ENCODE results near the gene HDAC7.
A peak's percentile ranks its signal among the peaks of the same experiment; 100 is the strongest.

HDAC7 gene

GRCh38 chr12:47799357-47799955 is 20.2 kb downstream of the HDAC7 start:
- TF ChIP-seq CTCF (IDR thresholded peaks at IDR 0.05; ENCODE audit: borderline replicate concordance, insufficient read depth, low read depth, low read length) = no peak
- H3K4me3 ChIP-seq (ENCODE audit: low read depth, low read length) = no peak overlapping the region

- no peak overlapping the region for H3K4me3 ChIP-seq (ENCODE audit: low read depth, low read length)
- TF ChIP-seq CTCF (IDR thresholded peaks at IDR 0.05; ENCODE audit: borderline replicate concordance, insufficient read depth, low read depth, low read length) = no peak
These were observed 21.2 kb downstream of the HDAC7 start for GRCh38 chr12:47798382-47798948.

GRCh38 chr12:47797441-47797840 is 22.3 kb downstream of the HDAC7 start:
- no peak overlapping the region for H3K4me3 ChIP-seq (ENCODE audit: low read depth, low read length)
- peak; percentile 68 for TF ChIP-seq CTCF (IDR thresholded peaks at IDR 0.05; ENCODE audit: borderline replicate concordance, insufficient read depth, low read depth, low read length)

GRCh38 chr12:47795814-47796411 is 23.8 kb downstream of the HDAC7 start:
- no peak overlapping the region for H3K4me3 ChIP-seq (ENCODE audit: low read depth, low read length)
- TF ChIP-seq CTCF (IDR thresholded peaks at IDR 0.05; ENCODE audit: borderline replicate concordance, insufficient read depth, low read depth, low read length) = no peak

GRCh38 chr12:47795121-47795813 is 24.4 kb downstream of the HDAC7 start:
- H3K4me3 ChIP-seq (ENCODE audit: low read depth, low read length) = no peak overlapping the region
- no peak for TF ChIP-seq CTCF (IDR thresholded peaks at IDR 0.05; ENCODE audit: borderline replicate concordance, insufficient read depth, low read depth, low read length)

- TF ChIP-seq CTCF (IDR thresholded peaks at IDR 0.05; ENCODE audit: borderline replicate concordance, insufficient read depth, low read depth, low read length) = no peak
- H3K4me3 ChIP-seq (ENCODE audit: low read depth, low read length) = no peak overlapping the region
These were observed 25.0 kb downstream of the HDAC7 start for GRCh38 chr12:47794679-47795078.
